Type B pancreatic cell (in vitro differentiated cells): ENCODE data around the gene MARVELD1. TPM values are rescaled to one million over a fixed set of nuclear protein-coding genes. Genes with fewer than 3 reads are reported as not detected.

Experiments used
- DNase-seq: peaks from one replicate; pipeline ENCODE4 v3.0.0; 2021; ENCODE audit warnings: mixed read lengths; ENCODE audit not compliant: unreplicated experiment; ENCODE audit errors: extremely low spot score
- H3K27ac Mint-ChIP-seq: 2 replicates; pipeline ENCODE4 v1.8.0; 2021; ENCODE audit warnings: mild to moderate bottlenecking, mixed read lengths
- H3K27me3 Mint-ChIP-seq: 2 replicates; pipeline ENCODE4 v1.8.0; 2021; ENCODE audit warnings: mixed read lengths
- H3K36me3 Mint-ChIP-seq: 2 replicates; pipeline ENCODE4 v1.8.0; 2021; ENCODE audit warnings: mixed read lengths
- H3K4me1 Mint-ChIP-seq: one replicate; pipeline ENCODE4 v1.8.0; 2021; ENCODE audit warnings: mixed read lengths; ENCODE audit not compliant: unreplicated experiment
- H3K4me3 Mint-ChIP-seq: 2 replicates; pipeline ENCODE4 v1.8.0; 2021; ENCODE audit warnings: mild to moderate bottlenecking, mixed read lengths
- H3K9me3 Mint-ChIP-seq: 2 replicates; pipeline ENCODE4 v1.8.0; 2021; ENCODE audit warnings: mixed read lengths
- CTCF ChIP-seq: fragments of 200-600 bp; sonication (generic); conservative IDR thresholded peaks from 2 replicates; pipeline ENCODE4 v1.5.0; 2021; ENCODE audit warnings: antibody characterized with exemption, mild to moderate bottlenecking
- total RNA-seq: library from RNA; stranded (reverse); gene quantifications from 2 replicates; pipeline ENCODE4 v1.2.1, GENCODE V29; 2021; ENCODE audit warnings: low replicate concordance

Gene MARVELD1
- total RNA-seq, 1 donor from 2014 or later, result 43.7 TPM

- Mint-ChIP-seq H3K9me3 (no peaks in the 10 kb centered on the region), H3K4me3 (no peak overlapping the region), H3K4me1 (no peaks in the 10 kb centered on the region), H3K36me3 (no peaks in the 10 kb centered on the region), H3K27ac (no peak overlapping the region), H3K27me3 (peaks cover 4% of the 10 kb centered on the region)
- DNase-seq, result no peak
- TF ChIP-seq CTCF, result peak; percentile 88
These were observed 12.0 kb upstream of the MARVELD1 start for GRCh38 chr10:97701438-97702069.

- H3K4me3 Mint-ChIP-seq, result no peak overlapping the region
- TF ChIP-seq CTCF, result no peak
- H3K27me3 Mint-ChIP-seq, result peaks cover 4% of the 10 kb centered on the region
- H3K9me3 Mint-ChIP-seq, result no peaks in the 10 kb centered on the region
- DNase-seq, result no peak
- peaks cover 6% of the 10 kb centered on the region for H3K4me1 Mint-ChIP-seq
- H3K36me3 Mint-ChIP-seq, result no peaks in the 10 kb centered on the region
- no peak overlapping the region for H3K27ac Mint-ChIP-seq
These were observed 10.0 kb upstream of the MARVELD1 start for GRCh38 chr10:97703398-97704067.

GRCh38 chr10:97704341-97704740 is 9.2 kb upstream of the MARVELD1 start:
- H3K27ac Mint-ChIP-seq, result no peak overlapping the region
- no peak for DNase-seq
- H3K9me3 Mint-ChIP-seq, result no peaks in the 10 kb centered on the region
- no peaks in the 10 kb centered on the region for H3K36me3 Mint-ChIP-seq
- no peak overlapping the region for H3K4me3 Mint-ChIP-seq
- H3K27me3 Mint-ChIP-seq, result peaks cover 7% of the 10 kb centered on the region
- H3K4me1 Mint-ChIP-seq, result peaks cover 11% of the 10 kb centered on the region
- TF ChIP-seq CTCF, result no peak

- H3K4me1 Mint-ChIP-seq, result peaks cover 16% of the 10 kb centered on the region
- peaks cover 12% of the 10 kb centered on the region for H3K27me3 Mint-ChIP-seq
- H3K36me3 Mint-ChIP-seq, result no peaks in the 10 kb centered on the region
- DNase-seq, result no peak
- no peaks in the 10 kb centered on the region for H3K9me3 Mint-ChIP-seq
- no peak for TF ChIP-seq CTCF
- H3K4me3 Mint-ChIP-seq, result no peak overlapping the region
- no peak overlapping the region for H3K27ac Mint-ChIP-seq
These were observed 8.4 kb upstream of the MARVELD1 start for GRCh38 chr10:97705006-97705670.

- peaks cover 20% of the 10 kb centered on the region for H3K4me1 Mint-ChIP-seq
- no peaks in the 10 kb centered on the region for H3K9me3 Mint-ChIP-seq
These were observed 6.2 kb upstream of the MARVELD1 start for GRCh38 chr10:97707134-97707861.

More at GRCh38 chr10:97707134-97707861, 6.2 kb upstream of the MARVELD1 start:
- H3K27ac Mint-ChIP-seq, result no peak overlapping the region
- peaks cover 16% of the 10 kb centered on the region for H3K27me3 Mint-ChIP-seq
- TF ChIP-seq CTCF, result no peak
- DNase-seq, result no peak
- H3K4me3 Mint-ChIP-seq, result no peak overlapping the region
- H3K36me3 Mint-ChIP-seq, result no peaks in the 10 kb centered on the region
